H1 (cell line): ENCODE results near the gene DMAC2L. TPM values are rescaled to one million over a fixed set of nuclear protein-coding genes. Genes with fewer than 3 reads are reported as not detected.

Experiments
- CTCF ChIA-PET: fragments of 300-600 bp; sonication (Branson Sonifier 250); formaldehyde crosslinking; loops from one replicate; lab custom pipeline; 2021; ENCODE audit not compliant: partially characterized antibody; lab: Charles Lee
- POLR2A ChIA-PET: fragments of 300-600 bp; sonication (Branson Sonifier 250); formaldehyde crosslinking; loops from one replicate; lab custom pipeline; 2021; ENCODE audit warnings: inconsistent platforms; ENCODE audit not compliant: partially characterized antibody; lab: Charles Lee
- DNase-seq, 2 experiments: peaks; one replicate each; pipeline versions ENCODE4 v3.0.0 to v3.0.0-alpha.2; 2010 to 2022; ENCODE audit warnings: low spot score in 2 of 2, low read depth in 1 of 2, mixed read lengths in 1 of 2
- FAIRE-seq: peaks from 2 replicates; lab custom pipeline; 2011; peaks lifted over from hg19 to GRCh38; lab: Jason Lieb, UNC
- H2AFZ ChIP-seq: 2 replicates; pipeline ENCODE4 v1.8.1; 2012; ENCODE audit warnings: low read length, inconsistent platforms
- H2AK5ac ChIP-seq: 2 replicates; pipeline ENCODE4 v1.6.1; 2013; ENCODE audit warnings: low read depth, low read length
- H2BK120ac ChIP-seq: replicated peaks from 2 replicates; pipeline ENCODE3; 2013; ENCODE audit warnings: low read depth, low read length, inconsistent platforms
- H2BK12ac ChIP-seq: 2 replicates; pipeline ENCODE4 v1.6.1; 2013; ENCODE audit warnings: low read depth, low read length
- H2BK15ac ChIP-seq: 2 replicates; pipeline ENCODE4 v1.6.1; 2013; ENCODE audit warnings: low read length
- H2BK20ac ChIP-seq: 2 replicates; pipeline ENCODE4 v1.6.1; 2013; ENCODE audit warnings: low read length
- H2BK5ac ChIP-seq: 2 replicates; pipeline ENCODE4 v1.6.1; 2013; ENCODE audit warnings: low read depth, low read length
- H3K14ac ChIP-seq: 2 replicates; pipeline ENCODE4 v1.6.1; 2013; ENCODE audit warnings: inconsistent platforms; ENCODE audit not compliant: insufficient read length
- H3K18ac ChIP-seq: 2 replicates; pipeline ENCODE4 v1.6.1; 2013; ENCODE audit warnings: low read length; ENCODE audit errors: extremely low read depth
- H3K23ac ChIP-seq: 2 replicates; pipeline ENCODE4 v1.6.1; 2013; ENCODE audit warnings: inconsistent platforms; ENCODE audit not compliant: insufficient read length
- H3K23me2 ChIP-seq: 2 replicates; pipeline ENCODE4 v1.6.1; 2013; ENCODE audit warnings: low read depth, low read length
- H3K27ac ChIP-seq: 2 replicates; pipeline ENCODE4 v1.6.1; 2011; ENCODE audit warnings: low read depth, low read length, inconsistent platforms
- H3K27me3 ChIP-seq, 4 experiments: replicated peaks in 1 of 4; 1 replicate in 1 of 4; 2 replicates in 3 of 4; pipeline versions ENCODE4 v1.6.1 to v1.8.1; 2011 to 2013; ENCODE audit warnings: low read length in 3 of 4, mild to moderate bottlenecking in 3 of 4, inconsistent platforms in 2 of 4, mixed read lengths in 2 of 4, moderate library complexity in 1 of 4; ENCODE audit not compliant: control insufficient read depth in 3 of 4, insufficient read depth in 3 of 4; ENCODE audit errors: extremely low read depth in 1 of 4
- H3K36me3 ChIP-seq, 4 experiments: 2 replicates each; pipeline versions ENCODE4 v1.6.1 to v1.8.1; 2011 to 2013; ENCODE audit warnings: mild to moderate bottlenecking in 4 of 4, low read length in 3 of 4, moderate library complexity in 2 of 4, control low read depth in 1 of 4, inconsistent platforms in 1 of 4; ENCODE audit not compliant: insufficient read depth in 4 of 4, control insufficient read depth in 2 of 4
- H3K4ac ChIP-seq: replicated peaks from 2 replicates; pipeline ENCODE3; 2013; ENCODE audit warnings: low read length, low read depth, mixed read lengths, inconsistent platforms; ENCODE audit not compliant: insufficient read length
- H3K4me1 ChIP-seq, 4 experiments: replicated peaks in 1 of 4; 1 replicate in 1 of 4; 2 replicates in 3 of 4; pipeline versions ENCODE4 v1.6.1 to v1.8.1; 2011 to 2013; ENCODE audit warnings: low read length in 3 of 4, inconsistent platforms in 2 of 4, mixed read lengths in 1 of 4; ENCODE audit not compliant: insufficient read depth in 4 of 4, control insufficient read depth in 3 of 4
- H3K4me2 ChIP-seq, 2 experiments: 2 replicates each; pipeline versions ENCODE4 v1.6.1 to v1.8.1; 2011 to 2013; ENCODE audit warnings: low read depth in 2 of 2, low read length in 2 of 2, control low read depth in 1 of 2, inconsistent platforms in 1 of 2, mild to moderate bottlenecking in 1 of 2; ENCODE audit not compliant: insufficient read depth in 1 of 2
- H3K4me3 ChIP-seq, 4 experiments: fragments of 200-600, 300-600 bp in 1 of 4; sonication (generic), shearing (Covaris generic), sonication (Bioruptor Twin) in 1 of 4; 2 replicates each; pipeline versions ENCODE4 v1.5.1 to v1.8.1; 2011 to 2016; ENCODE audit warnings: low read length in 4 of 4, low read depth in 3 of 4, control low read depth in 2 of 4, inconsistent platforms in 2 of 4, mild to moderate bottlenecking in 2 of 4, mixed read lengths in 1 of 4, moderate library complexity in 1 of 4; ENCODE audit not compliant: insufficient read depth in 2 of 4; ENCODE audit errors: extremely low read depth in 1 of 4
- H3K56ac ChIP-seq: replicated peaks from 2 replicates; pipeline ENCODE3; 2013; ENCODE audit warnings: low read depth, mild to moderate bottlenecking, mixed read lengths, low read length, inconsistent platforms; ENCODE audit not compliant: insufficient read length
- H3K79me1 ChIP-seq: 2 replicates; pipeline ENCODE4 v1.6.1; 2013; ENCODE audit warnings: low read depth, low read length, control low read depth
- H3K79me2 ChIP-seq, 2 experiments: 2 replicates each; pipeline versions ENCODE4 v1.6.1 to v1.8.1; 2012 to 2013; ENCODE audit warnings: low read length in 2 of 2, mild to moderate bottlenecking in 2 of 2, inconsistent platforms in 1 of 2; ENCODE audit not compliant: insufficient read depth in 2 of 2, control insufficient read depth in 1 of 2
- H3K9ac ChIP-seq, 4 experiments: replicated peaks in 1 of 4; 1 replicate in 1 of 4; 2 replicates in 3 of 4; pipeline versions ENCODE4 v1.6.1 to v1.8.1; 2011 to 2013; ENCODE audit warnings: low read depth in 3 of 4, low read length in 3 of 4, control low read depth in 2 of 4, mild to moderate bottlenecking in 2 of 4, moderate library complexity in 2 of 4, inconsistent platforms in 1 of 4; ENCODE audit errors: extremely low read depth in 1 of 4
- H3K9me3 ChIP-seq, 2 experiments: 2 replicates each; pipeline versions ENCODE4 v1.6.1 to v1.8.1; 2012 to 2013; ENCODE audit warnings: mild to moderate bottlenecking in 2 of 2, moderate library complexity in 2 of 2, control low read depth in 1 of 2, inconsistent platforms in 1 of 2, low read depth in 1 of 2, low read length in 1 of 2, mixed read lengths in 1 of 2; ENCODE audit not compliant: insufficient read depth in 2 of 2
- H4K20me1 ChIP-seq, 2 experiments: replicated peaks in 1 of 2; 2 replicates each; pipeline versions ENCODE3 to v1.8.1; 2011 to 2013; ENCODE audit warnings: inconsistent platforms in 2 of 2, low read length in 2 of 2, mild to moderate bottlenecking in 1 of 2; ENCODE audit not compliant: insufficient read depth in 2 of 2, control insufficient read depth in 1 of 2
- H4K5ac ChIP-seq: 2 replicates; pipeline ENCODE4 v1.6.1; 2013; ENCODE audit warnings: low read length, low read depth, mixed read lengths, inconsistent platforms; ENCODE audit not compliant: insufficient read length
- H4K8ac ChIP-seq: 2 replicates; pipeline ENCODE4 v1.8.0; 2013; ENCODE audit warnings: mild to moderate bottlenecking, moderate library complexity, low read length, inconsistent platforms; ENCODE audit not compliant: insufficient read depth; ENCODE audit errors: extremely low read depth
- H4K91ac ChIP-seq: replicated peaks from 2 replicates; pipeline ENCODE3; 2013; ENCODE audit warnings: low read length, mixed read lengths, inconsistent platforms; ENCODE audit not compliant: insufficient read length
- BACH1 ChIP-seq: IDR thresholded peaks from 2 replicates; pipeline ENCODE4 v1.6.1; 2012; ENCODE audit warnings: low read length, improper control_type of control experiment
- CBX5 ChIP-seq: fragments of 300-800, 300-1000 bp; sonication (generic); IDR thresholded peaks from 2 replicates; pipeline ENCODE4 v1.7.1; 2016; ENCODE audit warnings: antibody characterized with exemption, low read length, low read depth
- CEBPB ChIP-seq: IDR thresholded peaks from 2 replicates; pipeline ENCODE4 v1.6.1; 2012; ENCODE audit warnings: low read depth, low read length
- CHD1 ChIP-seq: IDR thresholded peaks from 2 replicates; pipeline ENCODE4 v1.6.1; 2012; ENCODE audit warnings: low read depth, low read length, improper control_type of control experiment
- EP300 ChIP-seq, 2 experiments: IDR thresholded peaks; 1 replicate in 1 of 2; 2 replicates in 1 of 2; pipeline ENCODE4 v1.6.1; 2011 to 2012; ENCODE audit warnings: low read depth in 2 of 2, low read length in 2 of 2, mild to moderate bottlenecking in 2 of 2, borderline replicate concordance in 1 of 2, inconsistent platforms in 1 of 2, moderate library complexity in 1 of 2
- HDAC2 ChIP-seq, 2 experiments: fragments of 300-600 bp in 1 of 2; sonication (generic) in 1 of 2; IDR thresholded peaks; 2 replicates each; pipeline ENCODE4 v1.6.1; 2011 to 2012; ENCODE audit warnings: low read depth in 2 of 2, low read length in 2 of 2, mild to moderate bottlenecking in 2 of 2, moderate library complexity in 2 of 2, borderline replicate concordance in 1 of 2, inconsistent platforms in 1 of 2
- JUN ChIP-seq: IDR thresholded peaks from 2 replicates; pipeline ENCODE4 v1.6.1; 2011; ENCODE audit warnings: low read depth, mild to moderate bottlenecking, improper control_type of control experiment, low read length
- KDM4A ChIP-seq: IDR thresholded peaks from one replicate; pipeline ENCODE4 v1.7.1; 2012; ENCODE audit warnings: low read depth, mild to moderate bottlenecking, moderate library complexity, low read length, inconsistent platforms; ENCODE audit not compliant: severe bottlenecking
- MAFK ChIP-seq: IDR thresholded peaks from 2 replicates; pipeline ENCODE4 v1.6.1; 2012; ENCODE audit warnings: low read depth, mild to moderate bottlenecking, improper control_type of control experiment, low read length
- SIX5 ChIP-seq: IDR thresholded peaks from 2 replicates; pipeline ENCODE4 v1.6.1; 2011; ENCODE audit warnings: mild to moderate bottlenecking, low read depth, low read length
- TEAD4 ChIP-seq: IDR thresholded peaks from 2 replicates; pipeline ENCODE4 v1.6.1; 2012; ENCODE audit warnings: low read depth, low read length, inconsistent platforms, mixed read lengths
- WGBS, 2 experiments: shearing (Covaris generic) in 1 of 2; methylation state at CpG; one replicate each; pipeline versions ENCODE4 v1.1.6 to v1.1.7; 2013 to 2015; ENCODE audit warnings: low lambda C conversion rate in 2 of 2, mixed read lengths in 2 of 2, inconsistent platforms in 1 of 2, low coverage in 1 of 2, missing lambda C conversion rate in 1 of 2; ENCODE audit not compliant: insufficient replicate concordance in 2 of 2, insufficient coverage in 1 of 2, insufficient read length in 1 of 2; ENCODE audit errors: extremely low coverage in 1 of 2, missing lambda C conversion rate in 1 of 2; 5-methylcytosine and 5-hydroxymethylcytosine counted together
- polyA plus RNA-seq, 7 experiments: library from polyadenylated mRNA; depleted of rRNA in 3 of 7; stranded (reverse) in 5 of 7; unstranded in 2 of 7; fragments of >200 nt in 5 of 7; fragments of 200-250 nt in 2 of 7; gene quantifications; 1 replicate in 5 of 7; 2 replicates in 1 of 7; 4 replicates in 1 of 7; pipeline versions ENCODE4 v1.2.1 to v1.2.3, GENCODE V29; 2011 to 2013; ENCODE audit warnings: missing spikeins in 2 of 7, mixed read lengths in 2 of 7
- total RNA-seq: library from RNA; stranded (reverse); fragmentation: NEBNext Ultra II Directional; extraction: Animal tissue kit (Norgen Biotek cat#: 25700); gene quantifications from 2 replicates; pipeline ENCODE4 v1.2.1, GENCODE V29; 2021
- TF ChIP-seq, protein P1 (sequence below): IDR thresholded peaks from 2 replicates; pipeline ENCODE4 v1.6.1; 2012; ENCODE audit warnings: inconsistent platforms

DMAC2L gene
- total and polyA plus RNA-seq, 2 of the 8 experiments (the other 6 are each of a cell fraction or from before 2014, with no cell fraction given): 20.3 to 28.9 TPM

DNA sequence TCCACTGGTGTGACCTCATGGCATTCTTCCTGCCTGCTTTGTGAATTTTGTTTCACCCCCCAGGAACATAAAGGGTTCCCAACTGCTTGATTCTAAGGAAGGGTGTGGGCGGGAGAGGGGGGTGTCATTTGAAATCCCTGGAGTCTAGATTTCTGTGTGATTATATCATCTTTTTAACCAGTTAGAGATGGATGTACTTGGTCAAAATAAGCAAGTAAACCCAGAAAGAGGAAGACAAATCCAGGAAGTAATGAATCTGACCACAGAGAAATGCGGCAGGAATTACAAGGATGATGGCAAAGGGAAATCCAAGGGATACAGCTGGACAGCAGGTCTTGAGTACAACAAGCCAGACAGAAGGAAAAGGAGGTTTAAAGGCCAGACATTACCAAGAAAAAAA, 38.9 kb downstream of the DMAC2L start:
- no peaks in the 10 kb centered on the region for H3K36me3 ChIP-seq
- no peak overlapping the region for H2BK5ac ChIP-seq
- peaks cover 0 to 6% (median 1%) of the 10 kb centered on the region in 4 experiments; a peak in 3 of 7 replicates for H3K4me1 ChIP-seq
- H3K9me3 ChIP-seq: no peaks in the 10 kb centered on the region
- H3K27ac ChIP-seq: no peak overlapping the region
- no peak overlapping the region for H2AFZ ChIP-seq
- H3K4me3 ChIP-seq: no peak overlapping the region
- ChIA-PET POLR2A (interaction anchor here (1.0 kb wide), 1 partner anchor 32 kb away, joined by 4 read pairs; no protein-coding TSS in a partner anchor), CTCF (interaction anchor here (1.1 to 1.2 kb wide), 5 partner anchors 10 to 182 kb away, joined by 3 to 5 read pairs (median 4); no protein-coding TSS in a partner anchor)
- no peak overlapping the region for H3K23ac ChIP-seq
- no peak overlapping the region for H2AK5ac ChIP-seq
- no peak overlapping the region for H2BK15ac ChIP-seq
- WGBS, 2 experiments: 93% methylated on average over 2 of the region's 2 CpGs; no CpG with 5 or more reads in 1 of the 2 experiments
- H3K23me2 ChIP-seq: no peaks in the 10 kb centered on the region
- no peak overlapping the region for H2BK20ac ChIP-seq
- no peak overlapping the region for H3K9ac ChIP-seq
- H3K79me1 ChIP-seq: no peaks in the 10 kb centered on the region
- H4K5ac ChIP-seq: no peak overlapping the region
- H3K56ac ChIP-seq: no peak overlapping the region
- H4K8ac ChIP-seq: no peak overlapping the region
- H3K14ac ChIP-seq: no peak overlapping the region
- no peaks in the 10 kb centered on the region for H4K20me1 ChIP-seq
- no peak overlapping the region for H3K4me2 ChIP-seq
- no peaks in the 10 kb centered on the region for H3K27me3 ChIP-seq
- H2BK12ac ChIP-seq: no peak overlapping the region
- FAIRE-seq: no peak
- H3K79me2 ChIP-seq: no peaks in the 10 kb centered on the region
- no peak for TF ChIP-seq CHD1
- TF ChIP-seq BACH1: no peak
- no peak for TF ChIP-seq KDM4A
- TF ChIP-seq, protein P1, sequence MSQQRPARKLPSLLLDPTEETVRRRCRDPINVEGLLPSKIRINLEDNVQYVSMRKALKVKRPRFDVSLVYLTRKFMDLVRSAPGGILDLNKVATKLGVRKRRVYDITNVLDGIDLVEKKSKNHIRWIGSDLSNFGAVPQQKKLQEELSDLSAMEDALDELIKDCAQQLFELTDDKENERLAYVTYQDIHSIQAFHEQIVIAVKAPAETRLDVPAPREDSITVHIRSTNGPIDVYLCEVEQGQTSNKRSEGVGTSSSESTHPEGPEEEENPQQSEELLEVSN: no peak
- no peak for TF ChIP-seq EP300 (IDR thresholded peaks at IDR 0.05; ENCODE audit: borderline replicate concordance in 1 of 2, low read depth in 2 of 2, low read length in 2 of 2)
- no peak for TF ChIP-seq SIX5
- no peak for TF ChIP-seq CBX5
- TF ChIP-seq TEAD4: no peak
- TF ChIP-seq JUN: no peak
- TF ChIP-seq MAFK: no peak
- TF ChIP-seq CEBPB: no peak
- TF ChIP-seq HDAC2 (IDR thresholded peaks at IDR 0.05; ENCODE audit: borderline replicate concordance in 1 of 2, low read depth in 2 of 2, low read length in 2 of 2): no peak
- DNase-seq: no peak
- H4K91ac ChIP-seq: no peak overlapping the region
- no peak overlapping the region for H3K18ac ChIP-seq
- no peak overlapping the region for H2BK120ac ChIP-seq
- no peak overlapping the region for H3K4ac ChIP-seq
